GM12892 (cell line): ENCODE results near the gene CLDN20.

ENCODE experiments used
- POLR2A ChIP-seq: IDR thresholded peaks from 2 replicates; pipeline ENCODE4 v1.6.1; 2011; ENCODE audit warnings: low read depth, low read length, control low read depth
- POLR2AphosphoS5 ChIP-seq: IDR thresholded peaks from 2 replicates; pipeline ENCODE4 v1.6.1; 2011; ENCODE audit warnings: low read depth, low read length, control low read depth
- TAF1 ChIP-seq: IDR thresholded peaks from 2 replicates; pipeline ENCODE4 v1.6.1; 2011; ENCODE audit warnings: low read depth, mild to moderate bottlenecking, control low read depth, low read length, borderline replicate concordance

GRCh38 chr6:155313602-155314091 lies 49.8 kb downstream of the CLDN20 start:
- TF ChIP-seq POLR2AphosphoS5 (no peak), POLR2A (no peak), TAF1 (no peak)
